HEK293 (cell line): ENCODE measurements around the gene NRTN.

Experiments
- AEBP2 ChIP-seq: fragments of 450-650 bp; formaldehyde crosslinking; IDR thresholded peaks from 2 replicates; pipeline ENCODE4 v1.5.1; 2016; ENCODE audit warnings: missing biosample characterization, missing genetic modification characterization, borderline replicate concordance
- BCL11B ChIP-seq: fragments of 450-650 bp; formaldehyde crosslinking; IDR thresholded peaks from 2 replicates; pipeline ENCODE4 v1.5.1; 2016; ENCODE audit warnings: low read depth, missing biosample characterization, missing genetic modification characterization
- GLIS2 ChIP-seq: fragments of 450-650 bp; formaldehyde crosslinking; IDR thresholded peaks from 2 replicates; pipeline ENCODE4 v1.5.1; 2016; ENCODE audit warnings: missing biosample characterization, missing genetic modification characterization
- KLF9 ChIP-seq: fragments of 450-650 bp; formaldehyde crosslinking; IDR thresholded peaks from 2 replicates; pipeline ENCODE4 v1.5.1; 2016; ENCODE audit warnings: missing biosample characterization, missing genetic modification characterization, low read depth
- SETDB1 ChIP-seq: IDR thresholded peaks from one replicate; pipeline ENCODE4 v1.6.1; 2017; ENCODE audit warnings: mild to moderate bottlenecking, low read length, moderate library complexity, mixed read lengths; ENCODE audit not compliant: insufficient read length
- ZBTB49 ChIP-seq: fragments of 450-650 bp; formaldehyde crosslinking; IDR thresholded peaks from 2 replicates; pipeline ENCODE4 v1.5.1; 2016; ENCODE audit warnings: missing biosample characterization, missing genetic modification characterization, low read depth
- ZNF157 ChIP-seq: fragments of 450-650 bp; formaldehyde crosslinking; IDR thresholded peaks from 2 replicates; pipeline ENCODE4 v1.5.1; 2016; ENCODE audit warnings: missing biosample characterization, missing genetic modification characterization
- ZNF175 ChIP-seq: fragments of 450-650 bp; formaldehyde crosslinking; IDR thresholded peaks from 2 replicates; pipeline ENCODE4 v1.5.1; 2016; ENCODE audit warnings: missing biosample characterization, missing genetic modification characterization
- ZNF26 ChIP-seq: fragments of 450-650 bp; formaldehyde crosslinking; IDR thresholded peaks from 2 replicates; pipeline ENCODE4 v1.5.1; 2016; ENCODE audit warnings: missing biosample characterization, missing genetic modification characterization
- ZNF266 ChIP-seq: fragments of 450-650 bp; formaldehyde crosslinking; IDR thresholded peaks from 2 replicates; pipeline ENCODE4 v1.5.1; 2016; ENCODE audit warnings: missing biosample characterization, missing genetic modification characterization, low read depth
- ZNF302 ChIP-seq: fragments of 450-650 bp; formaldehyde crosslinking; IDR thresholded peaks from 2 replicates; pipeline ENCODE4 v1.5.1; 2016; ENCODE audit warnings: missing biosample characterization, missing genetic modification characterization, low read depth
- ZNF48 ChIP-seq: fragments of 450-650 bp; formaldehyde crosslinking; IDR thresholded peaks from 2 replicates; pipeline ENCODE4 v1.5.1; 2016; ENCODE audit warnings: missing biosample characterization, missing genetic modification characterization
- ZNF558 ChIP-seq: fragments of 450-650 bp; formaldehyde crosslinking; IDR thresholded peaks from 2 replicates; pipeline ENCODE4 v1.5.1; 2016; ENCODE audit warnings: missing biosample characterization, missing genetic modification characterization
- ZNF707 ChIP-seq: fragments of 450-650 bp; formaldehyde crosslinking; IDR thresholded peaks from 2 replicates; pipeline ENCODE4 v1.5.1; 2016; ENCODE audit warnings: missing biosample characterization, missing genetic modification characterization
- TF ChIP-seq, protein P1 (sequence below): fragments of 450-650 bp; formaldehyde crosslinking; IDR thresholded peaks from 2 replicates; pipeline ENCODE4 v1.5.1; 2016; ENCODE audit warnings: missing biosample characterization, missing genetic modification characterization
- TF ChIP-seq, protein P2 (sequence below): fragments of 450-650 bp; formaldehyde crosslinking; IDR thresholded peaks from 2 replicates; pipeline ENCODE4 v1.5.1; 2016; ENCODE audit warnings: missing biosample characterization, missing genetic modification characterization
- TF ChIP-seq, protein P3 (sequence below): fragments of 450-650 bp; formaldehyde crosslinking; IDR thresholded peaks from 2 replicates; pipeline ENCODE4 v1.5.1; 2017; ENCODE audit warnings: missing biosample characterization, missing genetic modification characterization
- TF ChIP-seq, protein P4 (sequence below): fragments of 450-650 bp; IDR thresholded peaks from 2 replicates; pipeline ENCODE4 v1.5.1; 2018; ENCODE audit warnings: missing biosample characterization, missing genetic modification characterization
- TF ChIP-seq, protein P5 (sequence below): fragments of 450-650 bp; formaldehyde crosslinking; IDR thresholded peaks from 2 replicates; pipeline ENCODE4 v1.5.1; 2017; ENCODE audit warnings: missing biosample characterization, missing genetic modification characterization

NRTN gene

DNA sequence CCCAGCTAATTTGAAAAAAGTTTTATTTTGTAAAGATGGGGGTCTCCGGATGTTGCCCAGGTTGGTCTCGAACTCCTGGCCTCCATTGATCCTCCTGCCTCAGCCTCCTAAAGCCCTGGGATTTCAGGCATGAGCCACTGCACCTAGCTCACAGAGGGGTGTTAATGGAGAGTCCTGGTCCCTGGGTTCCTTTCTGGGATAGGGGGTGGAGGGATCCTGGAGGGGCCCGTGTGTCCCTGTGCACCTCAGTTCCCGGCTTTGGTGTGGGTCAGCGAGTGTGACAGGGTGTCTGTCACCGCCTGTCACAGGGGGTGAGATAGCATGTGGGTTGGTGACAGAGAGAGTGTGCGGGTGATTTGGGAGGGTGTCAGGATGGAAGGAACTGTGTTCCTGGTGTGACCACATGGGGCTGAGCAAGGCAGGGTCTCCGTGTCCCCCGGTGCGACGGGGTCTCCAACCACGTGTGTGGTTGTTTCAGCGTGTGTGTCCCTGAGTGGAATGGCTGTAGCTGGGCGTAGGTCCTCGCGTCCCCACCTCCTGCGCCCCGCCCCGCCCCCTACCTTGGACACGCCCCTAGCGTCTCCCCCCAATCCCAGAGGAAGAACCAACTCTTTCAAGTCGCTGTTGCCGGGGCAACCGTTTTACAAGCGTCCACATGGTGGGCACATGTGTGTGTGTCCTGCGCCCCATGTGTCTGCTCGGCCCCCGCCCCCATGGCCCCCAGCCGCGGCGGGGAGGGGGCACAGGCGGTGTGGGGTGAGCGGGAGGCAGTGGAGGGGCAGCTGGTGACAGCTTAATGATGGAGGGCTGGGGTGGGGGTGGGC lies 2.9 kb upstream of the NRTN start (continued):
- TF ChIP-seq ZNF302 (tag by site-specific recombination) (no peak), GLIS2 (tag by site-specific recombination) (no peak), ZNF157 (tag by site-specific recombination) (no peak), ZNF26 (tag by site-specific recombination) (no peak), KLF9 (tag by site-specific recombination) (peak; percentile 51), ZNF175 (no peak), AEBP2 (tag by site-specific recombination) (no peak), BCL11B (no peak), ZNF48 (no peak), ZNF707 (no peak), ZBTB49 (tag by site-specific recombination) (no peak), ZNF266 (tag by site-specific recombination) (no peak), ZNF558 (tag by site-specific recombination) (no peak), SETDB1 (no peak)
- TF ChIP-seq, protein P1, sequence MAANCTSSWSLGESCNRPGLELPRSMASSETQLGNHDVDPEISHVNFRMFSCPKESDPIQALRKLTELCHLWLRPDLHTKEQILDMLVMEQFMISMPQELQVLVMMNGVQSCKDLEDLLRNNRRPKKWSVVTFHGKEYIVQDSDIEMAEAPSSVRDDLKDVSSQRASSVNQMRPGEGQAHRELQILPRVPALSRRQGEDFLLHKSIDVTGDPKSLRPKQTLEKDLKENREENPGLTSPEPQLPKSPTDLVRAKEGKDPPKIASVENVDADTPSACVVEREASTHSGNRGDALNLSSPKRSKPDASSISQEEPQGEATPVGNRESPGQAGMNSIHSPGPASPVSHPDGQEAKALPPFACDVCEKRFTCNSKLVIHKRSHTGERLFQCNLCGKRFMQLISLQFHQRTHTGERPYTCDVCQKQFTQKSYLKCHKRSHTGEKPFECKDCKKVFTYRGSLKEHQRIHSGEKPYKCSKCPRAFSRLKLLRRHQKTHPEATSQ (tag by site-specific recombination): no peak
- TF ChIP-seq, protein P2, sequence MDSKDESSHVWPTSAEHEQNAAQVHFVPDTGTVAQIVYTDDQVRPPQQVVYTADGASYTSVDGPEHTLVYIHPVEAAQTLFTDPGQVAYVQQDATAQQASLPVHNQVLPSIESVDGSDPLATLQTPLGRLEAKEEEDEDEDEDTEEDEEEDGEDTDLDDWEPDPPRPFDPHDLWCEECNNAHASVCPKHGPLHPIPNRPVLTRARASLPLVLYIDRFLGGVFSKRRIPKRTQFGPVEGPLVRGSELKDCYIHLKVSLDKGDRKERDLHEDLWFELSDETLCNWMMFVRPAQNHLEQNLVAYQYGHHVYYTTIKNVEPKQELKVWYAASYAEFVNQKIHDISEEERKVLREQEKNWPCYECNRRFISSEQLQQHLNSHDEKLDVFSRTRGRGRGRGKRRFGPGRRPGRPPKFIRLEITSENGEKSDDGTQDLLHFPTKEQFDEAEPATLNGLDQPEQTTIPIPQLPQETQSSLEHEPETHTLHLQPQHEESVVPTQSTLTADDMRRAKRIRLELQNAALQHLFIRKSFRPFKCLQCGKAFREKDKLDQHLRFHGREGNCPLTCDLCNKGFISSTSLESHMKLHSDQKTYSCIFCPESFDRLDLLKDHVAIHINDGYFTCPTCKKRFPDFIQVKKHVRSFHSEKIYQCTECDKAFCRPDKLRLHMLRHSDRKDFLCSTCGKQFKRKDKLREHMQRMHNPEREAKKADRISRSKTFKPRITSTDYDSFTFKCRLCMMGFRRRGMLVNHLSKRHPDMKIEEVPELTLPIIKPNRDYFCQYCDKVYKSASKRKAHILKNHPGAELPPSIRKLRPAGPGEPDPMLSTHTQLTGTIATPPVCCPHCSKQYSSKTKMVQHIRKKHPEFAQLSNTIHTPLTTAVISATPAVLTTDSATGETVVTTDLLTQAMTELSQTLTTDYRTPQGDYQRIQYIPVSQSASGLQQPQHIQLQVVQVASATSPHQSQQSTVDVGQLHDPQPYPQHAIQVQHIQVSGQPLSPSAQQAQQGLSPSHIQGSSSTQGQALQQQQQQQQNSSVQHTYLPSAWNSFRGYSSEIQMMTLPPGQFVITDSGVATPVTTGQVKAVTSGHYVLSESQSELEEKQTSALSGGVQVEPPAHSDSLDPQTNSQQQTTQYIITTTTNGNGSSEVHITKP (tag by site-specific recombination): peak; percentile 50
- TF ChIP-seq, protein P3, sequence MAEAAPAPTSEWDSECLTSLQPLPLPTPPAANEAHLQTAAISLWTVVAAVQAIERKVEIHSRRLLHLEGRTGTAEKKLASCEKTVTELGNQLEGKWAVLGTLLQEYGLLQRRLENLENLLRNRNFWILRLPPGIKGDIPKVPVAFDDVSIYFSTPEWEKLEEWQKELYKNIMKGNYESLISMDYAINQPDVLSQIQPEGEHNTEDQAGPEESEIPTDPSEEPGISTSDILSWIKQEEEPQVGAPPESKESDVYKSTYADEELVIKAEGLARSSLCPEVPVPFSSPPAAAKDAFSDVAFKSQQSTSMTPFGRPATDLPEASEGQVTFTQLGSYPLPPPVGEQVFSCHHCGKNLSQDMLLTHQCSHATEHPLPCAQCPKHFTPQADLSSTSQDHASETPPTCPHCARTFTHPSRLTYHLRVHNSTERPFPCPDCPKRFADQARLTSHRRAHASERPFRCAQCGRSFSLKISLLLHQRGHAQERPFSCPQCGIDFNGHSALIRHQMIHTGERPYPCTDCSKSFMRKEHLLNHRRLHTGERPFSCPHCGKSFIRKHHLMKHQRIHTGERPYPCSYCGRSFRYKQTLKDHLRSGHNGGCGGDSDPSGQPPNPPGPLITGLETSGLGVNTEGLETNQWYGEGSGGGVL (tag by site-specific recombination): no peak
- TF ChIP-seq, protein P4, sequence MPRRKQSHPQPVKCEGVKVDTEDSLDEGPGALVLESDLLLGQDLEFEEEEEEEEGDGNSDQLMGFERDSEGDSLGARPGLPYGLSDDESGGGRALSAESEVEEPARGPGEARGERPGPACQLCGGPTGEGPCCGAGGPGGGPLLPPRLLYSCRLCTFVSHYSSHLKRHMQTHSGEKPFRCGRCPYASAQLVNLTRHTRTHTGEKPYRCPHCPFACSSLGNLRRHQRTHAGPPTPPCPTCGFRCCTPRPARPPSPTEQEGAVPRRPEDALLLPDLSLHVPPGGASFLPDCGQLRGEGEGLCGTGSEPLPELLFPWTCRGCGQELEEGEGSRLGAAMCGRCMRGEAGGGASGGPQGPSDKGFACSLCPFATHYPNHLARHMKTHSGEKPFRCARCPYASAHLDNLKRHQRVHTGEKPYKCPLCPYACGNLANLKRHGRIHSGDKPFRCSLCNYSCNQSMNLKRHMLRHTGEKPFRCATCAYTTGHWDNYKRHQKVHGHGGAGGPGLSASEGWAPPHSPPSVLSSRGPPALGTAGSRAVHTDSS: no peak
- TF ChIP-seq, protein P5, sequence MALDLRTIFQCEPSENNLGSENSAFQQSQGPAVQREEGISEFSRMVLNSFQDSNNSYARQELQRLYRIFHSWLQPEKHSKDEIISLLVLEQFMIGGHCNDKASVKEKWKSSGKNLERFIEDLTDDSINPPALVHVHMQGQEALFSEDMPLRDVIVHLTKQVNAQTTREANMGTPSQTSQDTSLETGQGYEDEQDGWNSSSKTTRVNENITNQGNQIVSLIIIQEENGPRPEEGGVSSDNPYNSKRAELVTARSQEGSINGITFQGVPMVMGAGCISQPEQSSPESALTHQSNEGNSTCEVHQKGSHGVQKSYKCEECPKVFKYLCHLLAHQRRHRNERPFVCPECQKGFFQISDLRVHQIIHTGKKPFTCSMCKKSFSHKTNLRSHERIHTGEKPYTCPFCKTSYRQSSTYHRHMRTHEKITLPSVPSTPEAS: no peak
